Activated naive CD4-positive, alpha-beta T cell (primary cell): ENCODE data around the gene MNAT1.
"Not testable (repeated sequence)": the region's sequence is repeated elsewhere in the genome, so short reads cannot be mapped to it uniquely, and the experiment has no call there.

Experiments used
- DNase-seq, 4 experiments: peaks; one replicate each; lab custom pipeline; 2025; lab: John Stamatoyannopoulos, UW

MNAT1 gene

GRCh38 chr14:60805841-60806430, 71.4 kb downstream of the MNAT1 start:
- DNase-seq: no peak

- no peak for DNase-seq
These were observed 72.7 kb downstream of the MNAT1 start for GRCh38 chr14:60807247-60807646.

GRCh38 chr14:60807971-60808370, 73.4 kb downstream of the MNAT1 start:
- DNase-seq: no peak

- DNase-seq: no peak
These were observed 78.4 kb downstream of the MNAT1 start for GRCh38 chr14:60812987-60813386.

- no peak for DNase-seq
These were observed 80.8 kb downstream of the MNAT1 start for GRCh38 chr14:60815371-60815770.

- DNase-seq: no peak
These were observed 82.6 kb downstream of the MNAT1 start for GRCh38 chr14:60817113-60817512.

- no peak for DNase-seq
These were observed 85.0 kb downstream of the MNAT1 start for GRCh38 chr14:60819575-60819974.

GRCh38 chr14:60838601-60839000, 104.0 kb downstream of the MNAT1 start:
- DNase-seq: no peak

- no peak for DNase-seq
These were observed 104.5 kb downstream of the MNAT1 start for GRCh38 chr14:60839057-60839456.

- DNase-seq: no peak
These were observed 105.1 kb downstream of the MNAT1 start for GRCh38 chr14:60839657-60840056.

GRCh38 chr14:60840313-60840712, 105.8 kb downstream of the MNAT1 start:
- DNase-seq: no peak

- DNase-seq: no peak
These were observed 111.0 kb downstream of the MNAT1 start for GRCh38 chr14:60845523-60845922.

- no peak for DNase-seq
These were observed 113.5 kb downstream of the MNAT1 start for GRCh38 chr14:60848066-60848465.

- DNase-seq: not testable (repeated sequence)
These were observed 117.1 kb downstream of the MNAT1 start for GRCh38 chr14:60851692-60852091.

- DNase-seq: no peak
These were observed 121.5 kb downstream of the MNAT1 start for GRCh38 chr14:60856111-60856510.

GRCh38 chr14:60859525-60859924, 125.0 kb downstream of the MNAT1 start:
- no peak for DNase-seq

- DNase-seq: no peak
These were observed 127.1 kb downstream of the MNAT1 start for GRCh38 chr14:60861545-60862140.

GRCh38 chr14:60862283-60862682, 127.7 kb downstream of the MNAT1 start:
- no peak for DNase-seq

- no peak for DNase-seq
These were observed 128.7 kb downstream of the MNAT1 start for GRCh38 chr14:60863249-60863648.

GRCh38 chr14:60865378-60866127, 131.0 kb downstream of the MNAT1 start:
- DNase-seq: no peak

- DNase-seq: no peak
These were observed 133.1 kb downstream of the MNAT1 start for GRCh38 chr14:60867503-60868172.

- DNase-seq: no peak
These were observed 143.6 kb downstream of the MNAT1 start for GRCh38 chr14:60878121-60878520.

- DNase-seq: no peak
These were observed 144.0 kb downstream of the MNAT1 start for GRCh38 chr14:60878536-60878935.
